Fibroblast of mammary gland (primary cell): Measurements from ENCODE around the gene SLC6A3.

Source experiments
- DNase-seq: peaks from one replicate; pipeline ENCODE4 v3.0.0-alpha.2; 2010; ENCODE audit warnings: low read depth
- H3K4me3 ChIP-seq: 2 replicates; pipeline ENCODE4 v1.5.1; 2011; ENCODE audit warnings: low read depth, mild to moderate bottlenecking, low read length, moderate library complexity; ENCODE audit not compliant: control insufficient read depth
- TF ChIP-seq, protein P1 (sequence below): conservative IDR thresholded peaks from 2 replicates; pipeline ENCODE4 v1.5.1; 2011; ENCODE audit warnings: low read depth, low read length, inconsistent platforms; ENCODE audit not compliant: control insufficient read depth, insufficient read depth

The SLC6A3 gene

GRCh38 chr5:1432296-1432695 lies 12.9 kb downstream of the SLC6A3 start:
- TF ChIP-seq, protein P1, sequence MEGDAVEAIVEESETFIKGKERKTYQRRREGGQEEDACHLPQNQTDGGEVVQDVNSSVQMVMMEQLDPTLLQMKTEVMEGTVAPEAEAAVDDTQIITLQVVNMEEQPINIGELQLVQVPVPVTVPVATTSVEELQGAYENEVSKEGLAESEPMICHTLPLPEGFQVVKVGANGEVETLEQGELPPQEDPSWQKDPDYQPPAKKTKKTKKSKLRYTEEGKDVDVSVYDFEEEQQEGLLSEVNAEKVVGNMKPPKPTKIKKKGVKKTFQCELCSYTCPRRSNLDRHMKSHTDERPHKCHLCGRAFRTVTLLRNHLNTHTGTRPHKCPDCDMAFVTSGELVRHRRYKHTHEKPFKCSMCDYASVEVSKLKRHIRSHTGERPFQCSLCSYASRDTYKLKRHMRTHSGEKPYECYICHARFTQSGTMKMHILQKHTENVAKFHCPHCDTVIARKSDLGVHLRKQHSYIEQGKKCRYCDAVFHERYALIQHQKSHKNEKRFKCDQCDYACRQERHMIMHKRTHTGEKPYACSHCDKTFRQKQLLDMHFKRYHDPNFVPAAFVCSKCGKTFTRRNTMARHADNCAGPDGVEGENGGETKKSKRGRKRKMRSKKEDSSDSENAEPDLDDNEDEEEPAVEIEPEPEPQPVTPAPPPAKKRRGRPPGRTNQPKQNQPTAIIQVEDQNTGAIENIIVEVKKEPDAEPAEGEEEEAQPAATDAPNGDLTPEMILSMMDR = no peak
- no peak for DNase-seq
- no peak overlapping the region for H3K4me3 ChIP-seq

- TF ChIP-seq, protein P1 = no peak
- DNase-seq = no peak
- no peak overlapping the region for H3K4me3 ChIP-seq
Measured at GRCh38 chr5:1431896-1432295, 13.3 kb downstream of the SLC6A3 start.

DNA sequence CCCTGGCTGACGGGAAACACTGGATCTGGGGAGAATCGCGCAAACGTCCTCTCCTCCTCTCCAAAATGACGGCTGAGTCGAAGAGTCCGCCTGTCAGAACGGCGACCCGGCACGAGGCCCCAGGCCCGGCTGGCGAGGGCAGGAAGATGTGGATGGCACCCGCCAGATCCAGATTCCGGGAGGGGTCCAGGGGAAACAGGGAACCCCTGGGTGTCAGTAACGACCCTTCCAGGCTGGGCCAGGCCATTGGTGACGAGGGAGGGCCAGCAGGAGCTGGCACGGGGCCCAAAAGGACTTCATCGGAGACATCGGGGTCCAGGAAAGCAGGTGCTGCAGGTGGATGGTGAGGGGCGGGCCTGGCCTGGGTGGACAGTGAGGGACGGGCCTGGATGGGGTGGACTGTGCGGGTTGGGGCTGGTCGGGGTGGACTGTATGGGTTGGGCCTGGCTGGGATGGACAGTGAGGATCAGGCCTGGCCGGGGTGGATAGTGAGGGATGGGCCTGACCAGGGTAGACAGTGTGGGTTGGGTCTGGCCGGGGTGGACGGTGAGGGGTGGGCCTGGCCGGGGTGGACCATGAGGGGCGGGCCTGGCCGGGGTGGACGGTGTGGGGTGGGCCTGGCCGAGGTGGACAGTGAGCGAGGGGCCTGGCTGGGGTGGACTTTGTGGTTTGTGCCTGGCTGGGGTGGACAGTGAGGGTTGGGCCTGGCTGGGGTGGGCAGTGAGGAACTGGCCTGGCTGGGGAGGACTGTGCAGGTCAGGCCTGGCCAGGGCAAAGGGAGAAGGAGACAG lies 14.0 kb downstream of the SLC6A3 start:
- TF ChIP-seq, protein P1 = no peak
- no peak for DNase-seq
- H3K4me3 ChIP-seq = no peak overlapping the region

- no peak for DNase-seq
- no peak overlapping the region for H3K4me3 ChIP-seq
- TF ChIP-seq, protein P1 = no peak
Measured at GRCh38 chr5:1430121-1430795, 15.0 kb downstream of the SLC6A3 start.

- DNase-seq = no peak
- no peak overlapping the region for H3K4me3 ChIP-seq
Measured at GRCh38 chr5:1429496-1429895, 15.7 kb downstream of the SLC6A3 start.

GRCh38 chr5:1429066-1429465 lies 16.2 kb downstream of the SLC6A3 start:
- no peak overlapping the region for H3K4me3 ChIP-seq
- TF ChIP-seq, protein P1 = no peak
- DNase-seq = no peak

More at GRCh38 chr5:1429496-1429895, 15.7 kb downstream of the SLC6A3 start:
- TF ChIP-seq, protein P1 = no peak
